Left kidney (tissue), 2 donors: ENCODE data around the gene HDAC4. TPM values are rescaled to one million over a fixed set of nuclear protein-coding genes. Genes with fewer than 3 reads are reported as not detected.
A peak's percentile ranks its signal among the peaks of the same experiment; 100 is the strongest.
"Not testable (repeated sequence)": the region's sequence is repeated elsewhere in the genome, so short reads cannot be mapped to it uniquely, and the experiment has no call there.

ENCODE experiments used
- DNase-seq: peaks from one replicate; pipeline ENCODE4 v3.0.0-alpha.2; 2013
- polyA plus RNA-seq: library from polyadenylated mRNA; unstranded; fragments of 120-200 nt; gene quantifications from one replicate; pipeline ENCODE4 v1.2.1, GENCODE V29; 2013; ENCODE audit not compliant: insufficient read length

The HDAC4 gene
- polyA plus RNA-seq, 1 donor = 13.3 TPM

DNA sequence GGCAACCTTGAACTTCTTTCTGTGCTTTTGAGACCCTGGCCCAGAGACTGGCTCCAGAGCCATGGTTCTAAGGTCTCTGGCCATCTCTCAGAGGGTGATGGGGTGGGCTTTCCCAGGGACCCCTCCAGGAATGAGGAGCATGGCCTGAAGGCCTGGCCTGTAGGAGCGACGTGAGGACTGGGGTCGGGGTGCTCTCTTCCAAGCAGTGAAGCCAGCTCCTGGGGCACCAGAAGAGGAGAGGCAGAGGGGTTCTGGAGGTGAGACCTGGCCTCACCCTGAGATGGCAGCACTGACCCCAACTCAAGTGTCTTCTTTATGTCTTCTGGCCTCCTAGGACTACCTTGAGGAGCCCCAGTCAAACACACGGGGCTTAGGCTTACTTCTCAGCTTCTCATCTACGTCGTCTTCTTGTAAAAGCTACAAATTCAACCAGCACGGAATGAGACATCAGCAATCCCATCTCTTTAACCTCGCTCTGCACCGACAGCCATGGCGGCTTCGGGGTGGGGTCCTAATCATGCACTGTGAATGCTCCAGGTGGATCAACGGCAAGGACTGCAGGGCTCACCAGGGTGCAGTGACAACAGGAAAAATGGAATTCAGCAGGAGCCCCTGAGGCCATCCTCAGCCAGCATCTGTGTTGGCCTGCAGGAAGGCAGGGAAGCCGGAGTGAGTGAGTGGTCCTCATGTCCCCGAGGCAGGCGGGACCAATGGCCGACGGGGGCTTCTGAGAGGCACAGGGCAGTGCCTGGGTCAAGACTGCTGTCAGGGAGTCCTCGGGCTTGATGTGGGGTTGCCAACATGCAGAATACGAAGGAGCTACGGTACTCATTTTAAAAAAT, 214.1 kb downstream of the HDAC4 start:
- no peak for DNase-seq

DNA sequence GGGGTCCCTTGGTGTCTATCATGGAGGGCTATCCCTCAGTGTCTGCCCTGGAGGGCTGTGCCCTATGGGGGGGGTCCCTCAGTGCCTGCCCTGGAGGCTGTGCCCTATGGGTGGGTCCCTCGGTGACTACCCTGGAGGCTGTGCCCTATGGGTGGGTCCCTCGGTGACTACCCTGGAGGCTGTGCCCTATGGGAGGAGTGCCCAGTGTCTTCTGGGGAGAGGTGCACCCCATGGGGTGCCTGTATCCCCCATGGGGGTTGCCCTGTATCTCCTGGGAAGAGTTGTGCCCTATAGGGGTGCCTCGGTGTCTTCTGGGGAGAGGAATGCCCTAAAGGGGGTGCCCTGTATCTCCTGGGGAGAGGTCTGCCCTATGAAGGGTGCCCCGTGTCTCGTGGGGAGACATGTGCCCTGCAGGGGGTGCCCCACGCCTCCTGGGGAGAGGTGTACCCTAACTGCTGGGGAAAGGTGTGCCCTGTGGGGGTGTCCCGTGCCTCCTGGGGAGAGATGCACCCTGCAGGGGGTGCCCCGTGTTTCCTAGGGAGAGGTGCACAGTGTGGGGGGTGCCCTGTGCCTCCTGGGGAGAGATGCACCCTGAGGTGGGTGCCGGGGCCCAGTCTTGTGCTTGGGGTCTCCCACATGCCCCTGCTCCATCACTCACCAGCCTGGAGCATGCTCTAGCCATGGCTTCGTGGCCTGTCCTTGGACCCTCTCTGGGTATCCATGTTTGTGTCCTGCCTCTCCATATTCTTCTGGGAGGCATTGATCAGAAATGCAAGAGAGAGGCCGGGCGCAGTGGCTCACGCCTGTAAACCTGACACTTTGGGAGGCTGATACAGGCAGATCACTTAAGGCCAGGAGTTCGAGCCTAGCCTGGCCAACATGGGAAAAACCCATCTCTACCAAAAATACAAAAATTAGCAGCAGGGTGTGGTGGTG, 215.6 kb downstream of the HDAC4 start:
- DNase-seq = no peak

DNA sequence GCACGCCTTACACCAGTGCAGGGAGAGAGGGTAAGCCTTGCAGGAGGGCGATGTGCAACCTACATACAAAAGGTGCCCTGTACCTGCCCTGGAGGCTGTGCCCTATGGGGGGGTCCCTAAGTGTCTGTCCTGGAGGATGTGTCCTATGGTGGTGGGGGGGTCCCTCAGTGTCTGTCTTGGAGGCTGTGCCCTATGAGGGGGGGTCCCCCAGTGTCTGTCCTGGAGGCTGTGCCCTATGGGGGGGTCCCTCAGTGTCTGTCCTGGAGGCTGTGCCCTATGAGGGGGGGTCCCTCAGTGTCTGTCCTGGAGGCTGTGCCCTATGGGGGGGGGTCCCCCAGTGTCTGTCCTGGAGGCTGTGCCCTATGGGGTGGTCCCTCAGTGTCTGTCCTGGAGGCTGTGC, 216.6 kb downstream of the HDAC4 start:
- no peak for DNase-seq

- no peak for DNase-seq
Measured at GRCh38 chr2:239182981-239183791, 217.6 kb downstream of the HDAC4 start.

DNA sequence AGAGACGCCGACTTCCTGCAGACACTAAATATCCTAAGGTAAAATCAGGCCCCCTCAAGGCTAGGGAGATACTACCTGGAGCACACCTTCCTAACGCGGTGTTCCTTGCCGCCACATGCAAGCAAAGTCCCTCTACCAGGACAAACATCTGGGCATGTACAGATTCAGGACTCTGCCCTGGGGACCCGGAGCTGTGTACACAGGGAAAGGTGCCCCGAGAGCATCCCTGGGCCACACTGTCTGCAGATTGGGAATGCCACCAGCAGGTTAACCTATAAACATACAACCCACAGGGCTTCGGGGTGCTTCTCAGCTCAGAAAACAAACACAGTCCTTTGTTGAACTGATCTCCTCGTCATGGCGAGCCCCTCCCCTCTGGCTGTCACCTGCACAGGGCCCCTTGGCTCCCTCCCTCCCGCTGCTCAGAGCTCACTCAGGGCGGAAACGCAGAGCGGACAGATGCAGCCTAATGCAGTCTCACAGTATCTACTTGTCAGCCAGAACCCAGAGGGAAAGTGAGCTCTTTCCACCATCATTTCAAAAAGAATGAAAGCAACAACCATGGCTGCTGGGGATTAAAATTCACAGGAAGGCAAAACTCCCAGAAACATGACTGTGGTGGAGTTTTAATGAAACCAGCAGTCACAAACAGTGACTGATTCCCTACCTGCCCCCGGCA, 218.8 kb downstream of the HDAC4 start:
- peak; percentile 57 for DNase-seq

- no peak for DNase-seq
Measured at GRCh38 chr2:239181074-239181902, 219.5 kb downstream of the HDAC4 start.

GRCh38 chr2:239180526-239181073, 220.2 kb downstream of the HDAC4 start:
- DNase-seq = no peak

GRCh38 chr2:239179851-239180371, 220.9 kb downstream of the HDAC4 start:
- DNase-seq = no peak

DNA sequence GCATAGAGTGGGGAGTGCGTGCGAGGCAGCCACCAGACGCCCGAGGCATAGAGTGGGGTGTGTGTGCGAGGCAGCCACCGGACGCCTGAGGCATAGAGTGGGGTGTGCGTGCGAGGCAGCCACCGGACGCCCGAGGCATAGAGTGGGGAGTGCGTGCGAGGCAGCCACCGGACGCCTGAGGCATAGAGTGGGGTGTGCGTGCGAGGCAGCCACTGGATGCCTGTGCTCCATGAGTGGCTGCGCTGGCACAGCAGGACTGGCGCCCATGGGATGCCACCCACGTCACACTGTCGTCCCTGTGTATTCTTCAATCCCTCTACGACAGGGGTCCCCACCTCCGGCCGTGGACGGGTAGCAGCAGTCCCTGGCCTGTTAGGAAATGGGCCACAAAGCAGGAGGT, 221.9 kb downstream of the HDAC4 start:
- no peak for DNase-seq

- DNase-seq = no peak
Measured at GRCh38 chr2:239178484-239178883, 222.3 kb downstream of the HDAC4 start.

DNA sequence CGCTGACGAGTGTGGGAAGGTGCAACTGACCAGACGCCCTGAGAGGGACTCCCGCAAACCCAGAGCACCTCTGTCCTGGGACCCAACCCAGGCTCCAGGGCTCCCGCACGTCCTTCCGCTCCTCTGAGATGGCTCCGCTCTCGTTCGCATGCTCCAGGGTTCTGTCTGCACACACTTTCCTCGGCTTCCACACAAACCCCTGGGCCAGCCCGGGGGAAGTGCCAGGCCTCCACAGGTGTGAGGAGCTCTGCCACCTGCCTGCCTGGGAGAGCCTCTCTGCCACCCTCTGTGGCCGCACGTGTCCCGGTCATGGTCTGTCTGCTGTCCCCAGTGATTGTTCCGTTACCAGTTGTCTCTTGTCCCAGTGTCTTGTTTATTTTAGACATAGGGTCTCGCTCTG, 222.9 kb downstream of the HDAC4 start:
- no peak for DNase-seq

DNA sequence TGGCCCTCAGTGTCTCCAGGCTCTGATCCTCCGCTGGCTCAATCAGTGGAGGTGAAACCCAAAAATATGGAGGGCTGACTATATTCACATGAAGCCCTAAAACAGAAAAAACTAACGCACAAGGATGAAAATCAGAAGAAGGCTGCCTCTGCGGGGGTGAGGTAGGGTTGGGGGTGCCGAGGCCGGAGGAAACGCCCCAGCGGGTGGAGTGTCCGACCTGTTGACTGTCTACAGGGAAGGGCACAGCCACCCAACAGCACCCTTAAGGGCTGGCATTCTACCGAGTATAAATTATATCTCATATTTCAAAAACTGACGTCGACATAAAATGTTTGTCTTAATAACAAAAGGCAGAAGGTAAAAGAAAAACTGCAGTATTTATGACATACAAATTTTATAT, 223.5 kb downstream of the HDAC4 start:
- DNase-seq = no peak

DNA sequence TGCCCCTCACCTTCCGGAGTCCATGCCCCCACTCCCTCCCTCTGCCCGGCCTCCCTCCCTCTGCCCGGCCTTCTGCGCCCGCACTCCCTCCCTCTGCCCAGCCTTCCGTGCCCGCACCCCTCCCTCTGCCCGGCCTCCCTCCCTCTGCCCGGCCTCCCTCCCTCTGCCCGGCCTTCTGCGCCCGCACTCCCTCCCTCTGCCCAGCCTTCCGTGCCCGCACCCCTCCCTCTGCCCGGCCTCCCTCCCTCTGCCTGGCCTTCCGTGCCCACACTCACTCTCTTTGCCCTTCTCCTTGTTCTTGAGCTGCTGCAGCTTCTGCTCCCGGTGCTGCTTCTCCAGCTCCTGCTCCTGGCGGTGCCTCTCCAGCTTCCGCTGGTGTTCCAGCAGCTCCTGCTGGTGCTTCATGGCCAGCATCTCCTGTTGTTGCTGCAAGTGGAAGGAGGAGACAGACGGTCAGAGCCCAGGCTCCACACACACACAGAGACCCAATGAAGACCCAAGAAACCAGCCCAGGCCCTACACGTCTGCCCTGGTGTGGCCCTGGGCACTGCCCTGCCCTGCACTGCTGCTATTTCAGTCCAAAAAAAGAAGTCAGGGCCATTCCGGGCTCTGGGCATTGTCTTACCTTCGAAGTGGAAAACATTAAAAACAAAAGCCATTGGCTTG, 224.5 kb downstream of the HDAC4 start:
- not testable (repeated sequence) for DNase-seq

GRCh38 chr2:239175181-239175580, 225.6 kb downstream of the HDAC4 start:
- no peak for DNase-seq

- no peak for DNase-seq
Measured at GRCh38 chr2:239173301-239173700, 227.5 kb downstream of the HDAC4 start.

DNA sequence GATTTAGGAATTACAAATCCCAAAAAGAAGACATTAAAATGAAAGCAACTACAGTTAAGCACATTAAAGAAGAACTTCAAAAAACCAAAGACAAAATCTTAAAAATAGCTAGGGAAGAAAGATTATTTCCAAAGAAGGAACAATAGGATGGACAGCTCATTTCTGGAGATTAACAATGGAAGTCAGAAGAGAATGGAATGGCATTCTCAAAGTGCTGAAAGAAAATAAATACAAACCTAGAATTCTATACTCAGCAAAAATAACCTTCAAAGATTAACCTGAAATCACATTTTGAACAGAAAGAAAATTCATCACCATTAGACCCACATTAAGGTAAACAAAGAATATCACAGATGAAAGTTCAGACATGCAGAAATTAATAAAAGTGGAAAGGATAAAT, 229.2 kb downstream of the HDAC4 start:
- DNase-seq = no peak

DNA sequence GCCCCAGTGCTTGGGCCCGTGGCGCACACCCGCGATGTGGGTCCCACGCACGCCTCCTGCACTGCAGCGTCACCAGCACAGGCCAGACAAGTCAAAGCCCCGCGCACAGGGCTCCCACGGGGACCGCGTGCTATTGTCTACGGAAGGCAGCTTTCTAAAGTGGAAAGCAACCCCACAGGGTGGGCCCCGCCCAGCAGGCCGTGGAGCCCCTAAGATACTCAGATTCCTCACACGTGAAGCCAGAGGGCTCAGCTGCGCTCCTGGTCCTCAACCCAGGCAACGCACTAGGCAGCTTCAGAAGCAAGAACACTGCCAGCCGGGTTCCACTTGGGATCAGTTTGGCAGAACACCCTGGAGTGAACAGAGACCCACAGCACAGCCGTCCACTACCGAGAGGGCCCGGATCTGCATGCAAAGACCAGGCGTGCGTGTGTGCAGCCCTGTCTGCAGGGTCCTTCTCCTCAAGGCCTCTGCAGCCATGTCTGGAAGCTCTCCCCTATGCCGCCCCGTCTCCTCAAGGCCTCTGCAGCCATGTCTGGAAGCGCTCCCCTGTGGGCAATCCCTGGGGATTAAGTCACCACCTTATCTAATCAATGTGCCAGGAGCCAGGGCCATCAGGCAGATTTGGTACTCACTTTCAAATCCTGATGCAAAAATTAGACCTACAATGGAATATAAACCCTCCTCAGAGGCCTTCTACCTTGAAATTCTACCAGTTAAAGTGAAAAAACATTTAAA, 231.3 kb downstream of the HDAC4 start:
- DNase-seq = no peak

- DNase-seq = no peak
Measured at GRCh38 chr2:239168575-239168974, 232.2 kb downstream of the HDAC4 start.
